OCI-LY3 (cell line): ENCODE results near the gene PCSK5.

Experiments
- CTCF ChIP-seq: fragments of 200-600, 300-600 bp; sonication (generic); IDR thresholded peaks from 2 replicates; pipeline ENCODE4 v1.5.1; 2014; ENCODE audit warnings: antibody characterized with exemption, low read length, low read depth
- EZH2phosphoT487 ChIP-seq: fragments of 200-600 bp; shearing (Covaris generic); IDR thresholded peaks from 2 replicates; pipeline ENCODE4 v1.6.1; 2018; ENCODE audit warnings: antibody characterized with exemption, mixed run types, low read depth

GRCh38 chr9:75914883-75915452 lies 24.5 kb downstream of the PCSK5 start:
- TF ChIP-seq CTCF, result no peak
- no peak for TF ChIP-seq EZH2phosphoT487
